Stimulated activated CD8-positive, alpha-beta memory T cell treated with anti-CD3 and anti-CD28 coated beads, Interleukin-15, amount 100 ng/mL, for 4 hours (primary cell): Measurements from ENCODE around the gene ADAMTS2.
"Not testable (repeated sequence)": the region's sequence is repeated elsewhere in the genome, so short reads cannot be mapped to it uniquely, and the experiment has no call there.

Source experiments
- DNase-seq, 2 donors: peaks; one replicate each; pipeline ENCODE4 v3.0.0-alpha.2; 2020; ENCODE audit warnings: low read depth in 2 of 2

ADAMTS2 gene

GRCh38 chr5:179296150-179296821 is 49.0 kb downstream of the ADAMTS2 start:
- no peak for DNase-seq

- DNase-seq: no peak
These were observed 49.5 kb downstream of the ADAMTS2 start for GRCh38 chr5:179295778-179296149.

GRCh38 chr5:179294891-179295777 is 50.1 kb downstream of the ADAMTS2 start:
- DNase-seq: no peak

- no peak for DNase-seq
These were observed 51.0 kb downstream of the ADAMTS2 start for GRCh38 chr5:179294131-179294780.

GRCh38 chr5:179292681-179293635 is 52.3 kb downstream of the ADAMTS2 start:
- no peak for DNase-seq

- no peak for DNase-seq
These were observed 53.1 kb downstream of the ADAMTS2 start for GRCh38 chr5:179292202-179292601.

- no peak for DNase-seq
These were observed 54.4 kb downstream of the ADAMTS2 start for GRCh38 chr5:179290681-179291540.

GRCh38 chr5:179289756-179290385 is 55.4 kb downstream of the ADAMTS2 start:
- DNase-seq: no peak

GRCh38 chr5:179288809-179289185 is 56.5 kb downstream of the ADAMTS2 start:
- no peak for DNase-seq

GRCh38 chr5:179288101-179288808 is 57.0 kb downstream of the ADAMTS2 start:
- DNase-seq: no peak

GRCh38 chr5:179287631-179288030 is 57.6 kb downstream of the ADAMTS2 start:
- DNase-seq: no peak

GRCh38 chr5:179287071-179287470 is 58.2 kb downstream of the ADAMTS2 start:
- DNase-seq: no peak

- DNase-seq: not testable (repeated sequence)
These were observed 59.5 kb downstream of the ADAMTS2 start for GRCh38 chr5:179285776-179286162.

GRCh38 chr5:179284751-179285631 is 60.3 kb downstream of the ADAMTS2 start:
- DNase-seq: no peak

GRCh38 chr5:179283908-179284307 is 61.4 kb downstream of the ADAMTS2 start:
- not testable (repeated sequence) for DNase-seq

- no peak for DNase-seq
These were observed 63.6 kb downstream of the ADAMTS2 start for GRCh38 chr5:179281694-179282093.

- DNase-seq: no peak
These were observed 65.2 kb downstream of the ADAMTS2 start for GRCh38 chr5:179280095-179280490.

- DNase-seq: no peak
These were observed 65.7 kb downstream of the ADAMTS2 start for GRCh38 chr5:179279347-179280094.
